AG09319 (cell line): ENCODE results near the gene TPST1.

Experiments used
- DNase-seq: peaks from one replicate; pipeline ENCODE4 v3.0.0-alpha.2; 2010; ENCODE audit warnings: low read depth; ENCODE audit errors: extremely low read depth
- CTCF ChIP-seq: IDR thresholded peaks from 2 replicates; pipeline ENCODE4 v1.5.1; 2011; ENCODE audit warnings: low read depth, mild to moderate bottlenecking, inconsistent platforms, low read length, moderate library complexity

The TPST1 gene

DNA sequence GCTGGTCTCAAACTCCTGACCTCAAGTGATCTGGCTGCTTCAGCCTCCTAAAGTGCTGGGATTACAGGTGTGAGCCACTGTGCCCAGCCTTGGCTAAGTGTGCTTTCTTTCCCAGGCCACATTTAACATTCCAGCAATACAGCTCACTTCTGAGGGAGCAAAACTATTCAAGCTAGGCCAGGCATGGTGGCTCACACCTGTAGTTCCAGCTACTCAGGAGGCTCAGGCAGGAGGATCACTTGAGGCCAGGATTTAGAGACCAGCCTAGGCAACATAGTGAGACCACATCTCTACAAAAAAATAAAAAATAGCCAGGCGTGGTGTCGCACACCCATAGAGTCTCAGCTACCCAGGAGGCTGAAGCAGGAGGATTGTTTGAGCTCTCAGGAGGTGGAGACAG lies 23.3 kb upstream of the TPST1 start:
- TF ChIP-seq CTCF, result no peak
- no peak for DNase-seq

DNA sequence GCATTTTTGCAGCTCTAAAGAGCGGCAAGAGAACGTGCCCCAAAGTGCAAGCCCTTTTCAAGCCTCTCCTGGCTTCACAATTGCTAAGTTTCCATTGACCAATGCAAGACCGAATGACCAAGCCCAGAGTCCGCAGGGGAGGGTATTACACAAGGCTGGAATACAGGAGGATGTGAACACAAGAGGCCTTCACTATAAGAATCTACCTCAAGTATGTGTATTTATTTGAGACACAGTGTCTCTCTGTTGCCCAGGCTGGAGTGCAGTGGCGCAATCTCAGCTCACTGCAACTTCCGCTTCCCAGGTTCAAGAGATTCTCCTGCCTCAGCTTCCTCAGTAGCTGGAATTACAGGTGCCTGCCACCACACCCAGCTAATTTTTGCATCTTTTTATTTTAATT lies 22.2 kb upstream of the TPST1 start:
- DNase-seq, result no peak
- no peak for TF ChIP-seq CTCF

DNA sequence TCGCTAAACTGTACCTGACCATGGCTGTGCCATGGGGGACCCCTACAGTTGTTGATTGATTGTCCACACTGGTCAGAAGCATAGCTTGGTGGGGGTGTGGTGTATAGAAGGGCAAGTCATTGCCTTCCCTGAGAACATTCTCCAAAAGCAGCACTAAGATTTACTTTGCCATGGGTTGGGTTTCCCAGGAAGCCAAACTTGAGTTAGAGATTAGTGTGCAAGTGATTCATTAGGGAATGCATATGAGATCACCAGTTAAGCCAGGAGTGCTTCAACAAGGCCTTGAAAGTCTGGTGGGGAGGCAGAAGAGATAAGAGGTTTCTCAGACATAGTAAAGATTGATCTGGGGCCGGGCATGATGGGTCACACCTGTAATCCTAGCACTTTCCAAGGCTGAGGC lies 21.4 kb upstream of the TPST1 start:
- no peak for TF ChIP-seq CTCF
- DNase-seq, result peak; percentile 76

DNA sequence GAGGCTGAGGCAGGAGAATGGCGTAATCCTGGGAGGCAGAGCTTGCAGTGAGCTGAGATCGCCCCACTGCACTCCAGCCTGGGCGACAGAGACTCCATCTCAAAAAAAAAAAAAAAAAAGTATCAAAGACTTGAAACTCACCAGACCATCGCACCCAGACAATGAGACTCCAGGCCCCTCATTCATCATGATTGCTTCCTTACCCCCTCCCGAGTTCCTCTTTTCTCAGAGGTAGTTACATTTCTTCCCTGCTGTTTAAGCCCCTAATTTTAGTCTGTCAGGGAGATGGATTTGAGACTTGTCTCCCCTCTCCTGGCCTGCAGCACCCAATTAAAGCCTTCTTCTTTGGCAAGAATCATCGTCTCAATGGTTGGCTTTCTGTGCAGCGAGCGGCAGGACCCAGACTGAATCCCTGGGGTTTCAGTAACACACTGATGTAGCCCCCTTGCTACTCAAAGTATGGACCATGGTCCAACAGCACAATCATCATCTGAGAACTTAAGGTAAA lies 19.4 kb upstream of the TPST1 start:
- no peak for TF ChIP-seq CTCF

GRCh38 chr7:66186991-66187390 lies 18.1 kb upstream of the TPST1 start:
- DNase-seq, result no peak
- no peak for TF ChIP-seq CTCF

More for the DNA sequence above, 19.4 kb upstream of the TPST1 start:
- DNase-seq, result no peak

- peak; percentile 73 for DNase-seq
Observed at GRCh38 chr7:66187905-66188304, 17.2 kb upstream of the TPST1 start.

GRCh38 chr7:66188645-66189044 lies 16.5 kb upstream of the TPST1 start:
- no peak for TF ChIP-seq CTCF
- DNase-seq, result no peak

More at GRCh38 chr7:66187905-66188304, 17.2 kb upstream of the TPST1 start:
- TF ChIP-seq CTCF, result no peak
